GM21619 (cell line): Measurements from ENCODE around the gene DCDC2C.

Experiments
- ATAC-seq: cut with Tn5 transposase; IDR thresholded peaks from one replicate; pipeline ENCODE4 v1.9.1; 2021; ENCODE audit not compliant: unreplicated experiment

DCDC2C gene

DNA sequence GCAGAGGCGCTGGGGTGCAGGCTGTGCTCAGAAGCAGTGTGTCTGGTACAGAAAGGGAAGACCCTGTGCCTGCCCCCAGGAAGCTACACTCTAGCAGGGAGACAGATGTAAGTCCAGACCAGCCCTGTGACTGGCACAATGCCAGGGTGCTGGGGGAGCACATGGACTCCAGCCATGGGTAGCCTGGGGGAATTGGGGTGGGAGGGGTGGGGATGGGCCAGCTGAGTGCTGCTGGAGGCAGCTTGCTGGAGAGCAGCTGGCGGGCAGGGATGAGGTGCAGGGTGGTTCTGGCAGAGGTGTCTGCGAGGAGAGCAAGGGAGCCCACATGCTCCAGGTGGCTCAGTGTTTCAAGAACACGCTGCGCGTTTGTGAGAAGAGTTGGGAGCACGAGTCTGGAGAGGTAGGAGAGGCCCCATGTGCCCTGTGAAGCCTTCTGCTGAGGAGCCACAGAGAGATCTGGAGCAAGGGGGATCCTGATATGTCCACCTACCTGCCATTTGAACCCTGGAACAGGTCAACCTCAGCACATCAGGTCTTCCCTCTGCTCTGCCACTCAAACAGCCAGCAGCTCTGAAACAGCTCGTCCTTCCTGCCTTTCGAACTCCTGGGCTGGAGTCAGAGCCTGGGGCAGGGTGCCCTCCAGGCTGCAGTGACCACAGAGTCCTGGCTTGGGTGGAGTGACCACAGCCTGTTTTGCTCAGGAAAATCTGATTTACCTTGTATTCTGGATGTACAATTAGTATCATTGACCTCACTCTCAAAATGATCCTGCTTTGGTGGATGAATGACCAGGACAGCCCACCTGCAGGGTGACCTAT is 30.3 kb upstream of the DCDC2C start:
- no peak for ATAC-seq

DNA sequence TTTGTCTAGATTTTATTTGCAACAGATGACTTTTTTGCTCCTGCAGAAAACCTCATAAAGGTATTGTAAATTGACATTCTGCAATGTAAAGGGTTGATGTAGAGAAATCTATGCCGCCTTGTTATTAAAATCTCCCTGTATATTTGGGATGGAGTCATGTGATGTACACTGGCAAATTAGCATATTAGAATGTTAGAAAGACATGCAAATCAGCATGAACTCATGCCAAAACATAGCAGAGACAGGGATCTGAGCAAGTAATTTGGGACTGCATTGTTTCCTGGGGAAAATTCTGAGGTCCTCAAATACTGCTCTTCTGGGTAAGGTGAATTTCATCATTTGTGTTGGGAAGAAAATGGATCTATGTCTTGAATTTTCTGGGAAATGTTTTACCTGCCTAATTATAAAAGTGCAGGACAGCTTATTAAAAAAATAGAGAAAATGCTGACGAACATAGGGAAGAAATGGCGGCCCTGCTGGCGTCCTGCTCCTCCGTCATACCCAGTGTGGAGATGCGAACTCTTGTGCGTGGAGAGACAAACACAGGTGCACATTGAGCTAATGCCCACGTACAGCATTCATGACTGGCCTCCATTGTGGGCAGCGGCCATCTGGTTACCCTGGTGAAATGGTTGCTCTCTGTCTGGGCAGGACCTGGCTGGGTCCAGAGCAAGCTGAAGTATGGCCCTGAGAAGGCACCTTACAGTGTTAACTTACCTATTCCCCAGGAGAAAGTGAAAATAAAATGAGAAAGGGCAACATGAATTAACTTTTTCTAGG is 29.1 kb upstream of the DCDC2C start:
- ATAC-seq = no peak

DNA sequence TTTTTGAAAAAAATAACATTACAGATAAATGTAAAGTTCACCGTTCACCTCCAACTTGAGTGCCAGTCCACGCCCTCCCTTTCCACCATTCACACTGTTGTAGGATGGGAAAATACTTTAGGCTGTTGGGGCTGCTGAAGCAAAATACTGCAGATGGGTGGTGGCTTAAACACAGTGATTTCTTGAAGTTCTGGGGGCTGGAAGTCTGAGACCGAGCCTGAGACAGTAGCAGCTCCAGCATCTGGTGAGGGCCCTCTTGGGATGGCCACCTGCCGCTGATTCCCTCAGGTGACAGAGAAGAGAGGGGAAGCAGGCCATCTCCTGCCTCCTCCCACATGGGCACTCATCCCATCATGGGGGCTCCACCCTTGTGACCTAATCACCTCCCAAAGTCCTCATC is 27.7 kb upstream of the DCDC2C start:
- ATAC-seq = no peak

DNA sequence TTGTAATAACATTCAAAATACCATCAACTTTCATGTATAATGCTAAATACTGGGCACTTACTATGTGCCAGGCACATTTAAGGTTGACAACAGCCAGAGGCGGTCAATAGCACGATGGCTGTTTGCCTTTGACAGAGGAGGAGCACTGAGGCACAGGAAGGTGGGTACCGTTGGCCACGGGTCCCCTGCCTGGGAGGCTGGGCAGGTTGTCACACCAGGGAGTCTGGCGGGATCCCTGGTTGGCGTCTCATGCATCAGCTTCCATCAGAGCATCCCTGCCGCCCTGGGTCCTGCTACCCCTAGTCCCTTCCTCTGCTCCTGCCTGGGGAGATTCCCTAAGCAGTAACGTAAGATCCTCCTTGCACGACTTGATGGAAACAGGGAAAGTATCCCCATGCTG is 25.9 kb upstream of the DCDC2C start:
- no peak for ATAC-seq

DNA sequence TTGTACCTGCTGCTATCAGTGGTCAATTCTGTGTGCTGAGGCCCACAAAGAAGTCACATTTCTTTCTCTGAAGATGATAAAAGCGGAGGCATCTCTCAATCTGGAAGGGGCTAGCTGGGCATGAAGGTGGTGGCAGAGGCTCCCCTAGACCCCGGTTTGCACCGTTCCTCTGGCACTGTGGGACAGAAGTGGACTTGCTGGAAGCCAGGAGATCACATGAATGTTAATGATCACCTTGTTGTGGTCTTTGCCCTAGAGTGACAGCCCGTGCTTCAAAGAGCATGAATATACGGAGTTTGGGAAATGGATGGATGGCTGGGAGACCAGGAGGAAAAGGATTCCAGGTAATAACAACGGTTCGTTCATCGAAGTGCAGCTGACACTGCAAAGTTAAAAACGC is 25.2 kb upstream of the DCDC2C start:
- no peak for ATAC-seq

DNA sequence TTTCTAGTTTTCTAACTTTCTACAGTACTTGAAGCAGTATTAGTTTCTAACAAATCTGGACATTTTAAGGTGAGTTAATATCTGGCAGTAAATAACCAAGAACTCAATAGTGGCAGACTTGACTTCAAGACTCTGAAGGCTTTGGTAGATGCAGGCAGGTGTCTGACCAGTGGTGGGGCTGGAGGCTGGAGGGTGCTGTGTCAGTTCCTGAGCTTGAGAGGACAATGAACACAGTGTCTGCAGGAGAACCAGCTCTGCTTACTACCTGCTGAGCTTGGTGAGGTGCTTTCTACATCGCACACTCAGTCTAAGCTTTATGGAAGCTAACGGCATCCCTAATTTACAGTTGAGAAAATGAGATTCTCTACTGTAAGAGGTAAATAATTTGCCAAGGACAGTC is 24.2 kb upstream of the DCDC2C start:
- no peak for ATAC-seq

DNA sequence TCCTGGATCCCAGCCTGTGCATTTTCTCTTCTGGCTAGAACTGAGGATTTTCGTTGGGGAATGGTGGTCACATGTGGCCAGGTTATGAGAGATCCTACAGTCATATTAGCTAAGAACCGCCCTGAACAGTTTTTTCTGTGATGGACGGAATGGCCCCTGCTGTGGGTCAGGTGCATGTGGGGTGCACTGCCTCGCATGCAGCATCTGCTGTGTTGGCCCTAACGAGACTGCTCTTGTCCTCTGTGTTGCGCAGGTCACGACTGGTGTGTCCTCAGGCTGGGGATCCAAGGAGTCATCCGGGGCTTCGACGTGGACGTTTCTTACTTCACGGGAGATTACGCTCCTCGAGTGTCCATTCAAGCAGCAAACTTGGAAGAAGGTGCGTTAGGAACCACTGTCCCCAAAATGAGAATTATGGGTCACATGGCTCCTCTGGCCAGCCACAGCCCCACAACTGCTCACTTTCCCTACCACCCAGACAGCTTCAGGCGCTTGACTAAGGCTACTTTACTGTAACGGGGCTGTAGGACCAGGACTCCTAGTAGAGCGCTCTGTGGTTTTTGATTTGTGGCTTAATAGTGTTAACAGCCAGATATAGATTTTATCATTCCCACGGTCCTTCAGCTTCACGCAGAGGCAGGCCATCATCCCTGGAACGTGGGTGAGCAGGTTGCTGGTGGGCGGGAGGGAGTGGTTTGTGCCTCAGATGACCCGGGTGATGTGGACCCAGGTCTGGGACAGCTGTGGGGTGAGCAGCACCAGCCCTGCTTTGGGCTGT is 23.6 kb upstream of the DCDC2C start:
- no peak for ATAC-seq

DNA sequence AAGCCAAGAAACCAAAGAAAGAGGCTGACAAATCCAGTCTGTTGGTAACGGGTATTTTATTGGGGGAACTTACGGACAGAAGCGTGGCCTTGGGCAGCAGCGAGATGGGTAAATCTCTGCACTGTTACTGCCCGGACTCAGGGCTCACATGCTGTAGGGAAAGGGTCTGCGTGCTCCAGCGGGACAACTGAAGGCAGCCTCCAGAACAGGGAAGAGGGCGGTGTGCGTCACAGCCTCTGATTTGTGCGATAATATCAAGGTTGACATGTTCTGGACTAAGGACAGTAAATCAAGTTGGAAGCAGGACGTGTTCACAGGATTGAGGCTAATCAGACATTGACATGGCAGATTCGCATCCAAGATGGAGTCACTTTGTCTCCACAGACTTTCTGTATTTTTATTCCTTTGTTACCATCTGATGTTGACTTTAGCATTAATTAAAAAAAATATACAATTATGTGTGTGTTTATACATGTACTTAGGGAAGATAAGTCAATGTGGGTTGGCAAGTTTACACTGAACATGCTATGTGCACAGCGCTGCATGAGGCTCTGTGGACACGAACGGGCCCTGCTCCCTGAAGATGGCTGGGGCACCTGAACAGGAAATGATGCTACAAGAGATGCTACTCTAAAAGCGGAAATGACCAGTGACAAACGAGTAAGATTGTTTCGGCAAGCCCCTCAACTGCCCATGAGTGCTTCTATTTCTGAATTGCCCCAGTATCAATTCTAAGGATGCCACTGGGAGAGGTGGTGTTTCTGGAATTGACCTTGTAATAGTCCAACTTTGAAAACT is 22.6 kb upstream of the DCDC2C start:
- no peak for ATAC-seq

DNA sequence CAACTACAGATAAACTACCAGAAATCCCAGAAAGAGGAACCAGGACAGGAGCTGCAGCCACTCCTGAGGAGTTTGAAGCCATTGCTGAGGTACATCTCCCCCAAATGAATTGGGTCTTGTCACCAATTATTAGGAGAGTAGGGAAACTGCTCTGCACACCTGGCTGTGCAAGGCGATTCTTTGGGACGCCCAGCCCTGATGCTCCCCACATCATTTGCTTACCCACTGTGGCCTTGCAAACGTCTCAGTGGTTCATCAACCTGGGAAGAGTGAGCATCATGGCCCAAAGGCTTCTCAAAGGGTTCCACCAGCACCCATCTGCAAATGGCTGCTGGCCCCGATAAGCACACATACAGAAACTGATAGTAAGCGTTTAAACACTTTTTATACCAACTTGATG is 21.8 kb upstream of the DCDC2C start:
- no peak for ATAC-seq

DNA sequence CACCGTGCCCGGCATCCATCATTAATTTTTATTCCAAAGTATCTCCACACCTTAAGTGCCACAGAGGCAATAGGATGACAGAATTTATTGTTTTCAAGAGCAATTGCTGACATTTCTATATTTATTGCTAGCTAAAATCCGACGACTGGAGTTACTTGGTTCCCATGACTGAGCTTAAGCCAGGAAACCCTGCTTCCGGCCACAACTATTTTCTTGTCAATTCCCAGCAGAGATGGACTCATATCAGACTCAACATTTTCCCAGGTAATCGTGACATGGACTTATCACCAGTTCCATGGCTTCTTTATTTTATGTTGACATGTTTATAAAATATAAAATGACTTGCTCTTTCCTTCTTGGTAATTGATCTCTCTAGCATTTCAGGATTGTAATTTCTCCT is 20.6 kb upstream of the DCDC2C start:
- no peak for ATAC-seq

DNA sequence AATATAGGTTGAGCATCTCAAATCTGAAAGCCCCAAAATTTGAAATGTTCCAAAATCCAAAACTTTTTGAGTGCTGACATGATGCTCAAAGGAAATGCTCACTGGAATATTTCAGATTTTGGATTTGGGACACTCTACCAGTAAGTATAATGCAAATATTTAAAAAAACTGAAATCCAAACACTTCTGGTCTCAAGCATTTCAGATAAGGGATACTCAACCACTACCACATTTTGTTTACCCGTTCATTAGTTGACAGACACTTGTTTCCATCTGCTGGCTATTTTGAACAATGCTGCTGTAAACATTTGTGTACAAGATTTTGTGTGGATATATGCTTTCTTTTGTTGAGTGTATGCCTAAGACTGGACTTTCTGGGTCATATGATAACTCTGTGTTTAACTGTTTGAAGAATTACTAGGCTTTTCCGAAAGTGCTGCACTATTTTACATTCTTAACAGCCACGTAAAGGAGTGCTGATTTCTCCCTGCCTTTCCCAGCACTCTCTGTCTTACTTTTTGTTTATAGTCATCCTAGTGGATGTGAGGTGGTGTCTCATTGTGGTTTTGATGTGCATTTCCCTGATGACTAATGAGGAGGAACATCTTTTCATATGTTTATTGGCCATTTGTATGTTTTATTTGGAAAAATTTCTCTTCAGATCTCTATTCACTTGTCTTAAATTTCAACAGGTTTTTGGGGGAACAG is 19.5 kb upstream of the DCDC2C start:
- ATAC-seq = no peak

DNA sequence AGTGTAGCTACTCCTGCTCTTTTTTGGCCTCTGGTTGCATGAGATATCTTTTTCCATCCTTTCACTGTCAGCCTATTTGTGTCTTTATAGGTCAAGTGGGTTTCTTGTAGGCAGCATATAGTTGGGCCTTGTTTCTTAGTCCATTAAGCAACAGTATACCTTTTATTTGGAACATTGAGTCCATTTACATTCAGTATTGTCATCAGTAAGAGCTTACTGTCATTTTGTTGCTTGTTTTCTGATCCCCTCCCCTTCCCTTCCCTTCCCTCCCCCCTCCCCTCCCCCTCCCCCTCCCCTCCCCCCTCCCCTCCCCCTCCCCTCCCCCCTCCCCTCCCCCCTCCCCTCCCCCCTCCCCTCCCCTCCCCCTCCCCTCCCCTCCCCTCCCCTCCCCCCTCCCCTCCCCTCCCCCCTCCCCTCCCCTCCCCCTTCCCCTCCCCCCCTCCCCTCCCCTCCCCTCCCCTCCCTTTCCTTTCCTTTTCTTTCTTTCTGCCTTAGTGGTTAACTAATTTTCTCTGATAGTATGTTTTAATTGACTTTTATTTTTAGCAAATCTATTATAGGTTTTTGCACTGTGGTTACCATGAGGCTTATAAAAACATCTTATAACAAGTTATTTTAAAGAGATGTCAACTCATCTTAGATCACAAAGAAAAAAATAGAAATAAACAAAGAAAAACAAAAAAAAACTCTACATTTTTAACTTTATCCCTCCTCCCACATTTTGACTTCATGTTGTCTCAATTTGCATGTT is 13.2 kb upstream of the DCDC2C start:
- ATAC-seq = no peak

DNA sequence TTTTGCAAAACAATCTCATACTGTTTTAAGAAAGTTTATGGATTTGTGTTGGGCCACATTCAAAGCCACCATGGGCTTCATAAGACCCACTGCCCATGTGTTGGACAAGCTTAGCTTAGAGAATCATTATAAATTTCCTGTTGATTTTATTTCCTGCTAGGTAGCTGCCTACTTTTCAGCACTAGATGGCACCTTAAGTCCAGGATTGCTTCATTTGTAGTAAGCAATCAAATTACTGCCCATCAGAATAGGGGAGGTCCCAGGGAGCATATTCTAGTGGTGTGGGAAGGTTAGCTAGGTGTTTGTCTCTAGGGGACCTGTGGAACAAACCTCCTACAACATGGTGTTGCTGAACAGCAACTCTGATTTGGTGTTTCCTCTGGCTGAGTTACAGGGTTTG is 11.0 kb upstream of the DCDC2C start:
- ATAC-seq = no peak

DNA sequence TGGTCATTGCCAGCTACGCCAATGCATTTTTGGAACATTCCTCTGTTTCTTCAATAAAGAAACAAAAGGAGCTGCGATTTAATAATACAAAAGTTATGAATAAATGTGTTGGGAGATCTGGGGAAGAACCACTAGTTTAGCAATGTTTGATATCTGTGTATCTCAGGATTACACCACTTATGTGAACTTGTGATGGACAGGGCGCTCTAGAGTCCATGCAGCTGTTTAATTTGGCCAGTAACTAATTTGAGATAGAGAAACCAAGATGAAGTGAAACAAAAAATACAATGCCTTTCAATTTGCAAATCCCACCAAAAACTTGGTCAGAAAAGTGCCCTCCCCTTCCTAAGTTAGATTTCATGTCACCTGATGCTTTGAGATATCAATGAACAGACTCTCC is 6.8 kb upstream of the DCDC2C start:
- no peak for ATAC-seq

DNA sequence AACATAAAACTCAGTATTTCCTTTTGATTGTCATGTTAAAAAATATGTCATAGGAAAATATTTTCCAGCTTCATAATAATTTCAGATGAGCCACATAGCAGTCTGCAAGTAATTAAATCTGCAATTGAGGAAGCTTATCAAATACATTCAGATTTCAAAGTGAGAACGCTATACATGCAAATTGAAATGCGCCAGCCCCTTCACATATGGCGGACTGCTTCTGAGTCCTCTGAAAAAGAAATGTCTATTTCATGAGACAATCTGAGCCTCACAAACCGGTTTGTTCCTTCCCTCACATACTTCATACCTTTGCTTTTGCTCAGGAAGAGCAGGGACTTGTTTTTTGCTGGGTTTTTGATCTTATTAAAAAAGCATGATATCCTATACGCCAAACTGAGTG is 2.3 kb upstream of the DCDC2C start:
- no peak for ATAC-seq

DNA sequence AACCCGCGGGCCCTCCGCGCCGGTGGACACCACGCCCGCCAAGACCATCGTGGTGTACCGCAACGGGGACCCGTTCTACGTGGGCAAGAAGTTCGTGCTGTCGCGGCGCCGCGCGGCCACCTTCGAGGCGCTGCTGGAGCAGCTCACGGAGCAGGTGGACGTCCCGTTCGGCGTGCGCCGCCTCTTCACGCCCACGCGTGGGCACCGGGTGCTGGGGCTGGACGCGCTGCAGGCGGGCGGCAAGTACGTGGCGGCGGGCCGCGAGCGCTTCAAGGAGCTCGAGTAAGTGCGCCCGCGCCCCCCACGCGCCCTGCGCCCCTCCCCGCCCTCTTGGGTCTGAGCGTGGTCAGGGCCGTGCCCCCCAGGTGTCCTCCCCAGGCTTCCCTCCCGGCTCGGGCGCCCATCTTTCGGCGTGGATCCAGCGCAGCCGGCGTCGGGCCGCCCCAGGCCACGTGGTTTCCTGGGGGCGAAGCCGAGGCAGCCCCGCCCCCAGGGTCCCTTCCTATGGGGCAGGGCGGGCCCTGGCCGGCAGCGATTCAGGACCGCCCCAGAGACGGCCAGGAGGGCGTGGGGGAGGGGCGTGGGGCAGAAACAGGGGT is 481 bp downstream of the DCDC2C start:
- no peak for ATAC-seq

DNA sequence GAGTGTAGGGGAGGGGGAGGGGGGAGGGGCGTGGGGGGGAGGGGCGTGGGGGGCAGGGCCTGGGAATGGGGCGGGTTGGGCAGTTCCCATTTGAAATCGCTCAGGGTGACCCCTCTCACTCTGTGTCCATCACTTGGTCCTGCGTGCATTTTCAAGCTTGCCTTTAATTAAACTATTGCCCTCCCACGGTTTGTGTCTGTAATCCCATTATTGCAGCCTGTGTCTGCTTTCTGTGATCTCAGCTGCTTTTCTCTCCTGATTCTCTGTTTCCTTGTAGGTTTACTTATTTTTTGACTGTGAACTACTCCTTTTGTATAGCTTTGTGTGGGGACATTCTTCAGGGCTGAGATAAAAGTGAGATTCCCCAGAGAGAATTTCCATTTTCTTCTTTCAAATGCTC is 1.3 kb downstream of the DCDC2C start:
- ATAC-seq = no peak

DNA sequence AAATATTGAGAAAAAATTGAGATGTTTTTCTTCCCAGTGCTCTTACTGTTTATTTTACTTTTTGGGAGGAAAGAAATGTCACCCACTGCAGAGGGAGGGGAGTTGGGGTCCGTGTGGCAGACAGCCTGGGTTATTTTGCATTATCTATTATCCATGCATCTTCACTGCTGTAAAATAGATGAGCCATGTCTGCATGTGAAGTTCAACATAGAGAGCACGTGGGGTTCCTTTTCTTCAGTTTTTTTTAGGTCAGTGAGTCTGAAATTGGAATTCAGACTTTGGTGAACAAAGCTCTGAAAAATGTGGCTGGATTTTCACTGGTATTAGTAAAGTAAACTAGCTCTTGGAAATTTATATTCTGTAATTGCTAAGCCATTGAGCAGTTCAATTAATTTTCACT is 2.4 kb downstream of the DCDC2C start:
- ATAC-seq = no peak

DNA sequence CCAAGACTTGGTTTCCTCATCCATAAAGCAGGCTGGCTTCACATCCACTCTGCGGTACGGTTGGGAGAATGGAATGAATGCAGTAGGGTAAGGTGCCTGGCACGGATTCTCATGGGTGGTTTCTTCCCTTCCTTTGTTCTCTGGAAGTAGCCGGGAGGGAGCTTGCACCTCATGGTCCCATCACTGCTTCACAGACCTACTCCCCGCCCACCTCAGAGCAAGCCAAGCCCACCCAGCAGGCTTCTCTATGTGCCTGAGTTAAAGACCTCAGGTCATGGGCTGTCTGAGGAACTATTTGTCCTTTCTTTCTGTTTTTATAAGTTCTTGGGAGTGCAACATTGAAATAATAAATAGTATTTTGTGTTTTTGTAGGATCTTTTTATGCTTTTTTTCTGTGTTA is 3.5 kb downstream of the DCDC2C start:
- ATAC-seq = no peak
